Measurements from ENCODE around the gene PLEKHO2.

- no peak for TF ChIP-seq POLR2A (IDR thresholded peaks at IDR 0.05; ENCODE audit: low read depth, low read length)
- TF ChIP-seq POLR2AphosphoS5 (IDR thresholded peaks at IDR 0.05; ENCODE audit: low read depth, low read length) = no peak
Observed at GRCh38 chr15:64804619-64805018, 37.1 kb upstream of the PLEKHO2 start.
